ENCODE results near the gene TMEM178B. TPM values are rescaled to one million over a fixed set of nuclear protein-coding genes. Genes with fewer than 3 reads are reported as not detected.

Gene TMEM178B
- total and polyA plus RNA-seq, 12 donors: 1.2 to 54.6 (median 25.7) TPM

DNA sequence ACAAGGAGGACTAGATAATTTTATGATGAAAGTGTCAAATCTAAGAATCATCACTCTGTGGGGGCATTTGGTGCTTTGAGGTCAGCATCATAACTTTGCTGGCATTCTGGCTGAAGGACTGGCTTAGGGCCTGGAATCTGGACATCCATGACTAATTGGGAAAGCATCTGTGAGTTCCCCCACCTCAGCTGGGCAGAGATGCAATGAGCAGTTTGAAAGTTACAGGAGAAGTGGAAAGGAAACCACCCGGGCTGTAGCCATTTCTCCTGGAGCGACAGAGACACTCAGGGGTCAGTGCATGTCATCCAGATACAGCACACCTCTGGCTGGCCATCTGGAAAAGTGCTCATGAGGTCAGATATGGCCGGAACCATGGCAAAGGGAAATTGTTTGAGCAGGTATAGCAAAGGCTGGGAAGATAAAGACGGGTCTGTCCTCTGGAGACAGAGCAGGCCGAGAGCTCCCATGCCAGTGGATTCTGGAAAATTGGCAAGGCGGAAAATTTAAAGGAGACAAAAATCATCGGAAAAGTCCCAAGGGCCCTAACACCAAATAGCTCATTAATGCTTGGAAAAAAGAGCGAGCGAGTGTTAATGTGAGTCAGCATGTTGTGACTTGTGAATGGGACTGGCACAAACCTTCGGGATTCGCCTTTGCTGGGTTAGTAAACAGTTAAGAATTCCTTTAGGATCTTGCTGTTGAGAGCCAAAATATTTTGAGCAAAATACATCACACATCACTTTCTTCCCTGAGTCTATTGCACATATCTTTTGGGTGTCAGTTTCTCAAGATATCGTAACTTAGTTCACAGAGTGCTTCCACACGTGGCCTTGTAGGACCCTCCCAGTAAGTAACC lies 288.9 kb downstream of the TMEM178B start:
- no peaks in the 10 kb centered on the region for H3K27me3 ChIP-seq
- peaks cover 2 to 68% (median 37%) of the 10 kb centered on the region in 9 donors for H3K4me1 ChIP-seq
- TF ChIP-seq CTCF (IDR thresholded peaks at IDR 0.05): no peak
- H3K36me3 ChIP-seq: no peaks in the 10 kb centered on the region
- ATAC-seq (peak in 6 of 8 donors; percentile 36 to 84 (median 58)), DNase-seq (peak in 1 of 2 donors; percentile 38)
- peak overlapping the region in 9 of 10 donors; percentile 30 to 89 (median 68) for H3K27ac ChIP-seq
- no peaks in the 10 kb centered on the region for H3K9me3 ChIP-seq
- no peak overlapping the region for H3K4me3 ChIP-seq
- 44 to 55% methylated on average over 13 of the region's 13 CpGs for WGBS, 2 donors
- intact Hi-C loops (cut with DNase I): loop anchor here in 3 of 10 donors (2.0 to 5.0 kb wide), 3 partner anchors 56 to 61 kb away; no protein-coding TSS in a partner anchor

GRCh38 chr7:141363748-141364147 lies 289.9 kb downstream of the TMEM178B start:
- peaks cover 2 to 75% (median 37%) of the 10 kb centered on the region in 9 donors for H3K4me1 ChIP-seq
- DNase-seq: no peak
- intact Hi-C loops (cut with DNase I): loop anchor here in 3 of 10 donors (2.0 to 5.0 kb wide), 3 partner anchors 56 to 61 kb away; no protein-coding TSS in a partner anchor
- no peak overlapping the region for H3K4me3 ChIP-seq
- 96 to 100% methylated on average over 2 of the region's 2 CpGs for whole genome bisulfite sequencing, 2 donors
- H3K36me3 ChIP-seq: no peaks in the 10 kb centered on the region
- TF ChIP-seq CTCF (IDR thresholded peaks at IDR 0.05): no peak
- H3K9me3 ChIP-seq: no peaks in the 10 kb centered on the region
- ATAC-seq: no peak
- peak overlapping the region in 9 of 10 donors; percentile 38 to 89 (median 68) for H3K27ac ChIP-seq
- no peaks in the 10 kb centered on the region for H3K27me3 ChIP-seq

- 11 to 20% methylated on average over 6 of the region's 6 CpGs for WGBS, 2 donors
- no peaks in the 10 kb centered on the region for H3K36me3 ChIP-seq
- H3K27ac ChIP-seq: peak overlapping the region; percentile 19 to 89 (median 74)
- H3K27me3 ChIP-seq: no peaks in the 10 kb centered on the region
- no peaks in the 10 kb centered on the region for H3K9me3 ChIP-seq
- ATAC-seq (peak; percentile 44 to 83 (median 70)), DNase-seq (peak in 1 of 2 donors; percentile 34)
- H3K4me3 ChIP-seq: no peak overlapping the region
- TF ChIP-seq CTCF (IDR thresholded peaks at IDR 0.05): no peak
- intact Hi-C loops (cut with DNase I): loop anchor here in 2 of 10 donors (5.0 kb wide), 2 partner anchors 64 to 84 kb away; no protein-coding TSS in a partner anchor
- peaks cover 4 to 81% (median 37%) of the 10 kb centered on the region in 9 donors for H3K4me1 ChIP-seq
Observed at GRCh38 chr7:141366091-141366621, 292.3 kb downstream of the TMEM178B start.

DNA sequence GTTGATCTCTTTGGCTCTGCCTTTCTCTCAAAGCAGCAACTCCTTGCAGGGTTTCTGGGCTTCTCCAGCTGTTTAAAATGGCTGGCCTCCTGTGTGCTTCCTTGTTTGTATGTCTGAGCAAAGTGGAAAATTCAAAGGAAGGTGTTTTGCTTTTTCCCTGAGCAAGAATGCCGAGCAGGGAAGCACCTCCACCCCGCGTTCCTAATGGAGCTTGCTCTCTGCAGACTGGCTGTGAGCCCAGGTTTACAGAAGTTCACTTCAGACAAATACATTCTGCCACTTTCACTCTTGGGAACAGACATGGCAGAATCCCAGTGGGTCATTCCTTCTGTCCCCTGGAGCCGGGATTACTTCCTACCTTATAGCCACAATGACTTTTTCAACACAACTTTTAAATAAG lies 295.6 kb downstream of the TMEM178B start:
- H3K4me1 ChIP-seq: peaks cover 4 to 56% (median 30%) of the 10 kb centered on the region in 9 donors
- H3K36me3 ChIP-seq: no peaks in the 10 kb centered on the region
- ATAC-seq (peak; percentile 50 to 84 (median 74)), DNase-seq (peak; percentile 29 to 67)
- WGBS, 2 donors: 22% methylated on average over 4 of the region's 4 CpGs
- intact Hi-C loops (cut with DNase I): loop anchor here in 2 of 10 donors (5.0 kb wide), 2 partner anchors 67 to 87 kb away; no protein-coding TSS in a partner anchor
- H3K27ac ChIP-seq: peak overlapping the region; percentile 32 to 89 (median 72)
- no peaks in the 10 kb centered on the region for H3K9me3 ChIP-seq
- H3K4me3 ChIP-seq: no peak overlapping the region
- TF ChIP-seq CTCF (IDR thresholded peaks at IDR 0.05): peak in 2 of 9 donors; percentile 17 to 22
- no peaks in the 10 kb centered on the region for H3K27me3 ChIP-seq
